Fibroblast of lung (primary cell): Measurements from ENCODE around the gene CD69. TPM values are rescaled to one million over a fixed set of nuclear protein-coding genes. Genes with fewer than 3 reads are reported as not detected.

ENCODE experiments used
- polyA plus RNA-seq, 2 donors: library from polyadenylated mRNA; depleted of rRNA in 1 of 2; stranded (reverse) in 1 of 2; unstranded in 1 of 2; fragments of >200 nt; gene quantifications; 2 replicates each; pipeline ENCODE4 v1.2.1, GENCODE V29; 2011 to 2012; ENCODE audit warnings: missing spikeins in 1 of 2
- total RNA-seq: library from RNA; depleted of rRNA; stranded (reverse); fragments of >200 nt; gene quantifications from 2 replicates; pipeline ENCODE4 v1.2.1, GENCODE V29; 2014

CD69 gene
- total and polyA plus RNA-seq, 2 donors (not counting 1 experiment from before 2014, with no cell fraction given), result not detected

Other genes with a start within 250 kb of the CD69 start
- gene KLRB1, start 153.0 kb downstream of the CD69 start, total RNA-seq, result not detected in 2 replicates
- not detected in 2 replicates for gene KLRB1, start 153.0 kb downstream of the CD69 start, polyA plus RNA-seq
- gene CLEC2D, start 91.2 kb downstream of the CD69 start, total RNA-seq, result 3.6 and 5.1 TPM in 2 replicates
- 0.67 and 2.5 TPM in 2 replicates for gene CLEC2D, start 91.2 kb downstream of the CD69 start, polyA plus RNA-seq
- not detected in 2 replicates for gene CLECL1, start 27.8 kb downstream of the CD69 start, total RNA-seq
- not detected in 2 replicates for gene CLECL1, start 27.8 kb downstream of the CD69 start, polyA plus RNA-seq
- not detected in 2 replicates for gene KLRF1, start 66.6 kb upstream of the CD69 start, total RNA-seq
- 0.11 TPM in 1 of 2 replicates, not detected in the other for gene KLRF1, start 66.6 kb upstream of the CD69 start, polyA plus RNA-seq
- 15.7 and 26.2 TPM in 2 replicates for gene CLEC2B, start 108.5 kb upstream of the CD69 start, total RNA-seq
- gene CLEC2B, start 108.5 kb upstream of the CD69 start, polyA plus RNA-seq, result 9.3 and 9.7 TPM in 2 replicates
- not detected in 2 replicates for gene KLRF2, start 120.6 kb upstream of the CD69 start, total RNA-seq
- gene KLRF2, start 120.6 kb upstream of the CD69 start, polyA plus RNA-seq, result not detected in 2 replicates
- not detected in 2 replicates for gene CLEC2A, start 171.5 kb upstream of the CD69 start, total RNA-seq
- not detected in 2 replicates for gene CLEC2A, start 171.5 kb upstream of the CD69 start, polyA plus RNA-seq
- gene CLEC12A, start 210.5 kb upstream of the CD69 start, total RNA-seq, result not detected in 2 replicates
- not detected in 2 replicates for gene CLEC12A, start 210.5 kb upstream of the CD69 start, polyA plus RNA-seq
- not detected in 2 replicates for gene CLEC1B, start 238.2 kb upstream of the CD69 start, total RNA-seq
- gene CLEC1B, start 238.2 kb upstream of the CD69 start, polyA plus RNA-seq, result not detected in 2 replicates
- not detected in 2 replicates for gene CLEC12B, start 249.7 kb upstream of the CD69 start, total RNA-seq
- gene CLEC12B, start 249.7 kb upstream of the CD69 start, polyA plus RNA-seq, result 0.02 TPM in 1 of 2 replicates, not detected in the other